SU-DHL-6 (cell line): ENCODE measurements around the gene KRT37.

Experiments used
- H2AFZ ChIP-seq: fragments of 200-600 bp; sonication (generic); 2 replicates; pipeline ENCODE4 v1.6.1; 2014; ENCODE audit warnings: low read depth, mild to moderate bottlenecking, moderate library complexity, mixed read lengths, antibody characterized with exemption, low read length; ENCODE audit not compliant: severe bottlenecking
- H3F3A ChIP-seq: fragments of 200-600 bp; shearing (Covaris generic); 2 replicates; pipeline ENCODE4 v1.6.0; 2016; ENCODE audit warnings: antibody characterized with exemption, mild to moderate bottlenecking; ENCODE audit not compliant: insufficient read depth
- H3K27ac ChIP-seq: fragments of 200-600 bp; sonication (generic); 2 replicates; pipeline ENCODE4 v1.5.1; 2016; ENCODE audit warnings: low read depth, mild to moderate bottlenecking, low read length, moderate library complexity, mixed read lengths
- H3K27me3 ChIP-seq: fragments of 200-600 bp; sonication (generic), shearing (Covaris generic); 2 replicates; pipeline ENCODE4 v1.6.0; 2014; ENCODE audit warnings: mild to moderate bottlenecking, low read length
- H3K36me3 ChIP-seq: fragments of 200-600 bp; sonication (generic); 2 replicates; pipeline ENCODE4 v1.6.1; 2014; ENCODE audit warnings: mild to moderate bottlenecking, low read length, mixed read lengths
- H3K4me2 ChIP-seq: fragments of 300-600, 200-600 bp; shearing (Covaris generic), sonication (generic); 2 replicates; pipeline ENCODE4 v1.6.0; 2014; ENCODE audit warnings: low read length, low read depth, mild to moderate bottlenecking; ENCODE audit not compliant: poor library complexity, severe bottlenecking
- H3K4me3 ChIP-seq: fragments of 200-600 bp; sonication (generic); 2 replicates; pipeline ENCODE4 v1.5.1; 2014; ENCODE audit warnings: antibody characterized with exemption, low read length, mild to moderate bottlenecking, mixed read lengths; ENCODE audit not compliant: insufficient read depth, poor library complexity, severe bottlenecking
- H3K79me2 ChIP-seq: fragments of 200-600 bp; sonication (generic); 2 replicates; pipeline ENCODE4 v1.6.1; 2014; ENCODE audit warnings: mild to moderate bottlenecking, low read length, moderate library complexity; ENCODE audit not compliant: insufficient read depth
- H3K9ac ChIP-seq: fragments of 200-600 bp; sonication (generic); 2 replicates; pipeline ENCODE4 v1.7.0; 2014; ENCODE audit warnings: mild to moderate bottlenecking, low read length
- H3K9me2 ChIP-seq: fragments of 200-600 bp; sonication (generic); replicated peaks from 2 replicates; pipeline ENCODE4 v1.6.1; 2014; ENCODE audit warnings: low read length; ENCODE audit not compliant: insufficient read depth
- H3K9me3 ChIP-seq: fragments of 200-600 bp; sonication (generic); 2 replicates; pipeline ENCODE4 v1.6.1; 2014; ENCODE audit warnings: low read length, mixed read lengths; ENCODE audit not compliant: insufficient read depth
- H4K20me1 ChIP-seq: fragments of 200-600 bp; sonication (generic); 2 replicates; pipeline ENCODE4 v1.6.1; 2014; ENCODE audit warnings: low read depth, mild to moderate bottlenecking, antibody characterized with exemption, low read length, moderate library complexity, mixed read lengths
- CTCF ChIP-seq: fragments of 200-600 bp; sonication (generic); IDR thresholded peaks from one replicate; pipeline ENCODE4 v1.5.1; 2017; ENCODE audit warnings: antibody characterized with exemption, mild to moderate bottlenecking, low read length, moderate library complexity; ENCODE audit not compliant: insufficient read depth, poor library complexity, severe bottlenecking
- EZH2phosphoT487 ChIP-seq: fragments of 200-600 bp; sonication (generic), shearing (Covaris generic); conservative IDR thresholded peaks from 2 replicates; pipeline ENCODE4 v1.6.1; 2018; ENCODE audit warnings: mild to moderate bottlenecking, antibody characterized with exemption, low read length, moderate library complexity, mixed read lengths

Gene KRT37

DNA sequence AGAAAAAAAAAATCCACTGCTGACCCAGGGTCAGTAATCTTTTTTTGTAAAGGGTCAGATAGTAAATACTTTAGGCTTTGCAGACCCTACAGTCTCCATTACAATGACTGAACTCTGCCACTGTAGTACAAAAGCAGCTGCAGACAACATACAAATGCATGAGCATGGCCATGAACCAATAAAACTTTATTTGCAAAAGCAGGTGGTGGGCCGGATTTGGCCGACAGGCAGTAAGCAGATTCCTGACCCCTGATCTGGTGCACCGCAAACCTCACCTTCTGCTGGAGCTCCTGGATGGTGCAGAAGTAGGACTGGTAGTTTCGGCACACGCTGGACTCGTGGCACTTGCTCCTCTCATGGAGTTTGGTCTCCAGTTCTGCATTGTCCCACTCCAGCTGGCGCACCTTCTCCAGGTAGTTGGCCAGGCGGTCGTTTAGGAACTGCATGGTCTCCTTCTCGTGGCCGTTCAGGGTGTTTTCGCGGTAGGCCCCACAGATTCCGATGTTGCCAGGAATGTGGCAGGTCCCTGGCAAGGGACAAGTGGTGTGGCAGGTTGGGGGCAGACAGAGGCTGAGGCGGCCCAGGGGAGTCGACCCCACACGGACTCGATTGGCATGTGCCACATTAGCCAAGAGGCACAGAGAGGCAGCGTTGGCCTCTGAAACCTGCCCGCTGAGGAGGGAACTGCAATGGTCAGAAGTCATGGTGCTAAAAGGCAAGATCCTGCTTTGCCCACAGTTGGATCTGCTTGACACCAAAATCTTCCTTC lies 13.1 kb downstream of the KRT37 start:
- H2AFZ ChIP-seq, result no peak overlapping the region
- no peaks in the 10 kb centered on the region for H3K9me2 ChIP-seq
- no peak overlapping the region for H3K4me2 ChIP-seq
- H3K4me3 ChIP-seq, result no peak overlapping the region
- no peaks in the 10 kb centered on the region for H4K20me1 ChIP-seq
- TF ChIP-seq EZH2phosphoT487 (no peak), CTCF (no peak)
- no peaks in the 10 kb centered on the region for H3K27me3 ChIP-seq
- no peak overlapping the region for H3K27ac ChIP-seq
- no peaks in the 10 kb centered on the region for H3K79me2 ChIP-seq
- no peaks in the 10 kb centered on the region for H3K9me3 ChIP-seq
- no peak overlapping the region for H3K9ac ChIP-seq
- no peaks in the 10 kb centered on the region for H3F3A ChIP-seq
- H3K36me3 ChIP-seq, result no peaks in the 10 kb centered on the region

GRCh38 chr17:41407226-41407625 lies 17.2 kb downstream of the KRT37 start:
- no peaks in the 10 kb centered on the region for H3K36me3 ChIP-seq
- H4K20me1 ChIP-seq, result no peaks in the 10 kb centered on the region
- no peak overlapping the region for H3K4me2 ChIP-seq

DNA sequence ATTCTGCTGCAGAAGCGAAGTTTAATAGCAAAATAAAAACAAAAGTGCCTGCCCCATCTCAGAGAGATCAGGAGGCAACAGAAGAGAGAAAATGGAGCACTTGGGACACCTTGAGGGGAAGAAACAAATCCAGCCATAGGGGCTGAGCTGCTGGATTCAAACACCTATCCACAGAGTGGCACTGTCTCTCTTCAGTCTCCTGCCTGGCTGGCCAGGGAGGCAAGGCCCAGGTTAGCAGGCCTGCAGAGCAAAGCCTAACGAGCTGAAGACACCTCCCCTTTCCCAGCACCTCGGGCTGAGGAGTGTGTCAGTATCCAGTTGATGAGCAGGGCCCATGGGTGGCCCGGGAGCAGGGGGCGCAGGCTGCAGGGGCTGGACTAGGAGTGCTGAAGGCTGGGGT lies 18.2 kb downstream of the KRT37 start:
- no peaks in the 10 kb centered on the region for H3K9me3 ChIP-seq
- no peak overlapping the region for H3K27ac ChIP-seq
- H3K27me3 ChIP-seq, result no peaks in the 10 kb centered on the region
- no peaks in the 10 kb centered on the region for H3K9me2 ChIP-seq
- H3K36me3 ChIP-seq, result no peaks in the 10 kb centered on the region
- no peak overlapping the region for H2AFZ ChIP-seq
- H4K20me1 ChIP-seq, result no peaks in the 10 kb centered on the region
- H3K79me2 ChIP-seq, result no peaks in the 10 kb centered on the region
- no peak overlapping the region for H3K4me3 ChIP-seq
- no peak overlapping the region for H3K4me2 ChIP-seq
- H3K9ac ChIP-seq, result no peak overlapping the region
- no peaks in the 10 kb centered on the region for H3F3A ChIP-seq
- TF ChIP-seq EZH2phosphoT487, result no peak
- TF ChIP-seq CTCF, result no peak

More at GRCh38 chr17:41407226-41407625, 17.2 kb downstream of the KRT37 start:
- TF ChIP-seq CTCF (no peak), EZH2phosphoT487 (no peak)
- no peak overlapping the region for H3K27ac ChIP-seq
- no peaks in the 10 kb centered on the region for H3K79me2 ChIP-seq
- no peak overlapping the region for H2AFZ ChIP-seq
- H3K9ac ChIP-seq, result no peak overlapping the region
- no peaks in the 10 kb centered on the region for H3K9me3 ChIP-seq
- H3F3A ChIP-seq, result no peaks in the 10 kb centered on the region
- H3K4me3 ChIP-seq, result no peak overlapping the region
- no peaks in the 10 kb centered on the region for H3K9me2 ChIP-seq
- H3K27me3 ChIP-seq, result no peaks in the 10 kb centered on the region
